HG02610 (cell line): ENCODE results near the gene RECK.
A peak's percentile ranks its signal among the peaks of the same experiment; 100 is the strongest.

ENCODE experiments used
- ATAC-seq: cut with Tn5 transposase; IDR thresholded peaks from one replicate; pipeline ENCODE4 v1.9.1; 2021; ENCODE audit warnings: mild to moderate bottlenecking, moderate library complexity; ENCODE audit not compliant: unreplicated experiment

Gene RECK

GRCh38 chr9:36136894-36137391, 100.2 kb downstream of the RECK start:
- ATAC-seq: peak; percentile 10

- no peak for ATAC-seq
Observed at GRCh38 chr9:36137392-36138004, 100.8 kb downstream of the RECK start.

GRCh38 chr9:36138496-36138895, 101.8 kb downstream of the RECK start:
- ATAC-seq: no peak

- ATAC-seq: no peak
Observed at GRCh38 chr9:36138901-36139300, 102.2 kb downstream of the RECK start.

- ATAC-seq: no peak
Observed at GRCh38 chr9:36140086-36141084, 103.7 kb downstream of the RECK start.

GRCh38 chr9:36141288-36141687, 104.6 kb downstream of the RECK start:
- ATAC-seq: no peak

GRCh38 chr9:36141761-36142160, 105.0 kb downstream of the RECK start:
- no peak for ATAC-seq

- ATAC-seq: no peak
Observed at GRCh38 chr9:36142510-36143244, 106.0 kb downstream of the RECK start.

GRCh38 chr9:36143245-36143641, 106.5 kb downstream of the RECK start:
- no peak for ATAC-seq

- ATAC-seq: no peak
Observed at GRCh38 chr9:36144309-36145232, 107.9 kb downstream of the RECK start.

- no peak for ATAC-seq
Observed at GRCh38 chr9:36145970-36146369, 109.3 kb downstream of the RECK start.

- ATAC-seq: no peak
Observed at GRCh38 chr9:36146651-36147050, 109.9 kb downstream of the RECK start.

- ATAC-seq: no peak
Observed at GRCh38 chr9:36147441-36148175, 110.9 kb downstream of the RECK start.

GRCh38 chr9:36148311-36149051, 111.8 kb downstream of the RECK start:
- peak; percentile 30 for ATAC-seq

GRCh38 chr9:36149197-36149596, 112.5 kb downstream of the RECK start:
- no peak for ATAC-seq

- ATAC-seq: no peak
Observed at GRCh38 chr9:36150574-36151315, 114.0 kb downstream of the RECK start.

- peak; percentile 85 for ATAC-seq
Observed at GRCh38 chr9:36151316-36152210, 114.8 kb downstream of the RECK start.
